K562 (cell line): ENCODE data around the gene PRKAA1. TPM values are rescaled to one million over a fixed set of nuclear protein-coding genes. Genes with fewer than 3 reads are reported as not detected.

Experiments
- CEBPB ChIP-seq: fragments of 450-650 bp; IDR thresholded peaks from 2 replicates; pipeline ENCODE4 v1.6.1; 2016; ENCODE audit warnings: missing genetic modification characterization, missing compliant biosample characterization
- ELF1 ChIP-seq: fragments of 200-800 bp; sonication (Bioruptor generic); IDR thresholded peaks from 2 replicates; pipeline ENCODE4 v1.6.1; 2016; ENCODE audit warnings: missing genetic modification characterization, missing compliant biosample characterization
- ELF4 ChIP-seq: fragments of 450-650 bp; formaldehyde crosslinking; IDR thresholded peaks from 2 replicates; pipeline ENCODE4 v1.4.0; 2022; ENCODE audit warnings: missing genetic modification characterization
- FOXJ2 ChIP-seq: fragments of 200-800 bp; sonication (Bioruptor generic); IDR thresholded peaks from 2 replicates; pipeline ENCODE4 v1.6.1; 2016; ENCODE audit warnings: missing genetic modification characterization, missing compliant biosample characterization
- HMGN3 ChIP-seq: IDR thresholded peaks from 2 replicates; pipeline ENCODE4 v1.6.1; 2011; ENCODE audit warnings: borderline replicate concordance, low read depth, mild to moderate bottlenecking, mixed read lengths, low read length; ENCODE audit not compliant: insufficient read length; ENCODE audit errors: extremely low read depth
- HNRNPH1 ChIP-seq: fragments of 200-400 bp; formaldehyde crosslinking; optimal IDR thresholded peaks from 2 replicates; pipeline ENCODE3; 2017; ENCODE audit warnings: low read depth, mild to moderate bottlenecking, low read length, moderate library complexity
- IFI16 ChIP-seq: fragments of 250-450 bp; sonication (Bioruptor Pico); IDR thresholded peaks from 2 replicates; pipeline ENCODE4 v2.1.2; 2022; ENCODE audit warnings: mild to moderate bottlenecking, inconsistent platforms
- KLF10 ChIP-seq: fragments of 250-450 bp; sonication (Bioruptor Pico); IDR thresholded peaks from 2 replicates; pipeline ENCODE4 v1.6.1; 2021; ENCODE audit warnings: matching md5 sums
- NCOA6 ChIP-seq: fragments of 450-650 bp; IDR thresholded peaks from 2 replicates; pipeline ENCODE4 v1.6.1; 2017; ENCODE audit warnings: mild to moderate bottlenecking
- PCBP1 ChIP-seq: fragments of 200-400 bp; formaldehyde crosslinking; IDR thresholded peaks from 2 replicates; pipeline ENCODE4 v1.6.1; 2018; ENCODE audit warnings: mild to moderate bottlenecking, low read depth, low read length; ENCODE audit not compliant: poor library complexity, severe bottlenecking
- POLR2B ChIP-seq: fragments of 450-650 bp; IDR thresholded peaks from 2 replicates; pipeline ENCODE4 v1.6.1; 2018; ENCODE audit warnings: low read depth; ENCODE audit not compliant: partially characterized antibody
- POLR2G ChIP-seq: fragments of 200-400 bp; formaldehyde crosslinking; IDR thresholded peaks from 2 replicates; pipeline ENCODE4 v1.6.1; 2017; ENCODE audit warnings: low read depth, mild to moderate bottlenecking, antibody characterized with exemption, low read length, moderate library complexity
- PURB ChIP-seq: sonication (generic); formaldehyde crosslinking; IDR thresholded peaks from 2 replicates; pipeline ENCODE4 v1.9.0; 2021; ENCODE audit warnings: low read depth, mild to moderate bottlenecking, missing genetic modification reagents
- SMAD2 ChIP-seq: fragments of 150-350 bp; IDR thresholded peaks from 2 replicates; pipeline ENCODE4 v1.6.1; 2014; ENCODE audit warnings: low read depth, mild to moderate bottlenecking, low read length
- TFAM ChIP-seq: fragments of 250-450 bp; sonication (Bioruptor Pico); conservative IDR thresholded peaks from 2 replicates; pipeline ENCODE4 v1.5.0; 2021; ENCODE audit warnings: mild to moderate bottlenecking, moderate library complexity
- ZKSCAN8 ChIP-seq: fragments of 200-800 bp; sonication (Bioruptor generic); IDR thresholded peaks from 2 replicates; pipeline ENCODE4 v1.6.1; 2016; ENCODE audit warnings: missing genetic modification characterization, missing compliant biosample characterization
- ZNF217 ChIP-seq: sonication (generic); formaldehyde crosslinking; IDR thresholded peaks from 2 replicates; pipeline ENCODE4 v1.8.0; 2022; ENCODE audit warnings: mild to moderate bottlenecking, missing genetic modification reagents
- ZNF316 ChIP-seq: fragments of 450-650 bp; IDR thresholded peaks from 2 replicates; pipeline ENCODE4 v1.6.1; 2016
- ZNF76 ChIP-seq: fragments of 250-450 bp; sonication (Bioruptor Pico); IDR thresholded peaks from 2 replicates; pipeline ENCODE4 v1.4.0; 2020; ENCODE audit warnings: mild to moderate bottlenecking, moderate library complexity, borderline replicate concordance
- ZNF764 ChIP-seq: fragments of 250-450 bp; sonication (Bioruptor Pico); IDR thresholded peaks from 2 replicates; pipeline ENCODE4 v1.4.0; 2020; ENCODE audit warnings: low read depth, mild to moderate bottlenecking, moderate library complexity
- polyA plus RNA-seq, 8 experiments: library from polyadenylated mRNA; depleted of rRNA in 4 of 8; stranded (reverse) in 5 of 8; unstranded in 3 of 8; fragments of >200 nt; fragmentation: Nextera tagmentation in 2 of 8; fragmentation: Illumina TruSeq in 1 of 8; extraction: Ambion mirVana in 2 of 8; extraction: Trizol in 1 of 8; gene quantifications; 2 replicates each; pipeline versions ENCODE4 v1.2.1 to v1.2.3, GENCODE V29; 2011 to 2014; ENCODE audit warnings: inconsistent platforms in 1 of 8, missing spikeins in 1 of 8
- total RNA-seq, 7 experiments: library from RNA; depleted of rRNA in 6 of 7; stranded (reverse); fragments of >200 nt in 6 of 7; fragmentation: Illumina TruSeq in 2 of 7; extraction: Trizol in 2 of 7; gene quantifications; 2 replicates each; pipeline versions ENCODE4 v1.2.1 to v1.2.3, GENCODE V29; 2011 to 2021; ENCODE audit warnings: low replicate concordance in 1 of 7
- TF ChIP-seq, protein P1 (sequence below): sonication (generic); formaldehyde crosslinking; IDR thresholded peaks from 2 replicates; pipeline ENCODE4 v1.8.0; 2022; ENCODE audit warnings: missing genetic modification reagents, mild to moderate bottlenecking, borderline replicate concordance
- TF ChIP-seq, protein P2 (sequence below), 2 experiments: fragments of 200-800 bp in 1 of 2; sonication (Bioruptor generic) in 1 of 2; sonication (generic) in 1 of 2; formaldehyde crosslinking in 1 of 2; IDR thresholded peaks in 1 of 2; conservative IDR thresholded peaks in 1 of 2; 2 replicates each; pipeline versions ENCODE4 v1.5.0 to v1.6.1; 2016 to 2020; ENCODE audit warnings: missing compliant biosample characterization in 1 of 2, missing genetic modification characterization in 1 of 2, missing genetic modification reagents in 1 of 2
- TF ChIP-seq, protein P3 (sequence below): fragments of 250-450 bp; sonication (Bioruptor Pico); IDR thresholded peaks from 2 replicates; pipeline ENCODE4 v1.8.0; 2022; ENCODE audit warnings: inconsistent platforms, mild to moderate bottlenecking, moderate library complexity, borderline replicate concordance

PRKAA1 gene
- total and polyA plus RNA-seq, 9 of the 15 experiments (the other 6 are each of a cell fraction or from before 2014, with no cell fraction given) = 24.5 to 84.0 (median 51.4) TPM

DNA sequence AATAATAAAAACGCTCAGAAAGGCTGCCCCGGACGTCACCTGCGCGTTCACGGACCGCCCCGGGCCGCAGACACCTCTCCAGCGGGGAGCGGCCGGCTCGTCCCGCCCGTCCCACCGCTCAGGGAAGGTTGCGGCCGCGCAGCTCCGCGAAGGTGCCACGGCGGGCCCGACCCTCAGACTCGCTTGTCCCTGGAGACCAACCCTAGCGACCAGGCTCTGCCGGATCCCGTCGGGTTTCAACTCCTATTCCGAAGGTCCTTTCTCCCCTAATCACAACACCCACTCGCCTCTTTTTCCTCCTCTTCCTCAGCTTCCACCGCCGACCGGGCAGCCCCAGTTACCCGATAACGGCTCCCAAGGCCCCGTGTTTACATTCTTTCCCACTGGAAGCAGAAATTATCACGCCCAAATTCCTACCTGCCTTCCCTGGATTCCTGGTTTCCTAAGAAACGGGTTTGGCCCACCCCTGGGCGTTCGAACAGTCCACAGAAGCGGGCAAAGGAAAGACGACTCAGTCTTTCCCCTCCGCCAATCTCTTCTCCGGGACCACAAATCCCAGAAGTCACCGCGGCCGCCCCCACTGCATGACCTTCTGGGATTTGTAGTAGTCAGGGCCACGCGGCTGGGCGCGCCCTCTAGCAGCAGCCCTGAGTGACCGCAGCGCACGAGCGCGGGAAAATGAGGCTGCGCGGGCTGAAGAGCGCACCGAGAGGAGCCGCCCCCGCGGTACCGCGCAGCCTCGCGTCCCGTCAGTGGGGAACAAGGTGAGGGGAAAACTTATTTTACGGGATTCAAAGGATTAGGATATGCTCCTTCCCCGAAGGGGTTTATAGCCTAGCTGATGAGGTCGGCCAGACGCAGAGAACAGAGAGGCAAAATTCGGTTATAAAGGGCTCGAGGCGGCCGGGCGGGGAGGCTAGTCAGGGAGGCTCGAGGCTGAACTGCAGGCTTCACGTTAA, 42.5 kb downstream of the PRKAA1 start, which contains the start of gene TTC33 (continued):
- TF ChIP-seq SMAD2 (no peak; the same call in 1 of the 2 replicates), POLR2G (peak; percentile 81), IFI16 (CRISPR knock-in tag) (no peak), NCOA6 (no peak), ELF4 (0 out of 2 replicates have a peak, but pooled peaks have one; percentile 3), HNRNPH1 (no peak), PCBP1 (no peak), HMGN3 (peak; percentile 87), ZNF217 (no peak), TFAM (CRISPR knock-in tag) (no peak), POLR2B (peak; percentile 32), ZNF76 (no peak), FOXJ2 (tag) (no peak), ELF1 (no peak), PURB (CRISPR knock-in tag) (no peak), CEBPB (no peak), KLF10 (CRISPR knock-in tag) (no peak), ZNF764 (no peak), ZKSCAN8 (peak; percentile 77; the same call in 1 of the 2 replicates), ZNF316 (no peak)
- TF ChIP-seq, protein P1, sequence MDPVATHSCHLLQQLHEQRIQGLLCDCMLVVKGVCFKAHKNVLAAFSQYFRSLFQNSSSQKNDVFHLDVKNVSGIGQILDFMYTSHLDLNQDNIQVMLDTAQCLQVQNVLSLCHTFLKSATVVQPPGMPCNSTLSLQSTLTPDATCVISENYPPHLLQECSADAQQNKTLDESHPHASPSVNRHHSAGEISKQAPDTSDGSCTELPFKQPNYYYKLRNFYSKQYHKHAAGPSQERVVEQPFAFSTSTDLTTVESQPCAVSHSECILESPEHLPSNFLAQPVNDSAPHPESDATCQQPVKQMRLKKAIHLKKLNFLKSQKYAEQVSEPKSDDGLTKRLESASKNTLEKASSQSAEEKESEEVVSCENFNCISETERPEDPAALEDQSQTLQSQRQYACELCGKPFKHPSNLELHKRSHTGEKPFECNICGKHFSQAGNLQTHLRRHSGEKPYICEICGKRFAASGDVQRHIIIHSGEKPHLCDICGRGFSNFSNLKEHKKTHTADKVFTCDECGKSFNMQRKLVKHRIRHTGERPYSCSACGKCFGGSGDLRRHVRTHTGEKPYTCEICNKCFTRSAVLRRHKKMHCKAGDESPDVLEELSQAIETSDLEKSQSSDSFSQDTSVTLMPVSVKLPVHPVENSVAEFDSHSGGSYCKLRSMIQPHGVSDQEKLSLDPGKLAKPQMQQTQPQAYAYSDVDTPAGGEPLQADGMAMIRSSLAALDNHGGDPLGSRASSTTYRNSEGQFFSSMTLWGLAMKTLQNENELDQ (CRISPR knock-in tag) = 0 out of 2 replicates have a peak, but pooled peaks have one; percentile 22
- TF ChIP-seq, protein P2, sequence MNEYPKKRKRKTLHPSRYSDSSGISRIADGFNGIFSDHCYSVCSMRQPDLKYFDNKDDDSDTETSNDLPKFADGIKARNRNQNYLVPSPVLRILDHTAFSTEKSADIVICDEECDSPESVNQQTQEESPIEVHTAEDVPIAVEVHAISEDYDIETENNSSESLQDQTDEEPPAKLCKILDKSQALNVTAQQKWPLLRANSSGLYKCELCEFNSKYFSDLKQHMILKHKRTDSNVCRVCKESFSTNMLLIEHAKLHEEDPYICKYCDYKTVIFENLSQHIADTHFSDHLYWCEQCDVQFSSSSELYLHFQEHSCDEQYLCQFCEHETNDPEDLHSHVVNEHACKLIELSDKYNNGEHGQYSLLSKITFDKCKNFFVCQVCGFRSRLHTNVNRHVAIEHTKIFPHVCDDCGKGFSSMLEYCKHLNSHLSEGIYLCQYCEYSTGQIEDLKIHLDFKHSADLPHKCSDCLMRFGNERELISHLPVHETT (CRISPR knock-in tag; conservative IDR thresholded peaks at IDR 0.05 in 1 of 2, IDR thresholded peaks at IDR 0.05 in 1 of 2) = peak in 1 of 2 experiments; percentile 78; a peak in 2 of 4 replicates
- TF ChIP-seq, protein P3, sequence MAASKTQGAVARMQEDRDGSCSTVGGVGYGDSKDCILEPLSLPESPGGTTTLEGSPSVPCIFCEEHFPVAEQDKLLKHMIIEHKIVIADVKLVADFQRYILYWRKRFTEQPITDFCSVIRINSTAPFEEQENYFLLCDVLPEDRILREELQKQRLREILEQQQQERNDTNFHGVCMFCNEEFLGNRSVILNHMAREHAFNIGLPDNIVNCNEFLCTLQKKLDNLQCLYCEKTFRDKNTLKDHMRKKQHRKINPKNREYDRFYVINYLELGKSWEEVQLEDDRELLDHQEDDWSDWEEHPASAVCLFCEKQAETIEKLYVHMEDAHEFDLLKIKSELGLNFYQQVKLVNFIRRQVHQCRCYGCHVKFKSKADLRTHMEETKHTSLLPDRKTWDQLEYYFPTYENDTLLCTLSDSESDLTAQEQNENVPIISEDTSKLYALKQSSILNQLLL (CRISPR knock-in tag) = no peak
